ENCODE results near the gene COL6A5. TPM values are rescaled to one million over a fixed set of nuclear protein-coding genes. Genes with fewer than 3 reads are reported as not detected.

COL6A5 gene
- total RNA-seq, 1 donor from 2014 or later: 4.5 TPM

DNA sequence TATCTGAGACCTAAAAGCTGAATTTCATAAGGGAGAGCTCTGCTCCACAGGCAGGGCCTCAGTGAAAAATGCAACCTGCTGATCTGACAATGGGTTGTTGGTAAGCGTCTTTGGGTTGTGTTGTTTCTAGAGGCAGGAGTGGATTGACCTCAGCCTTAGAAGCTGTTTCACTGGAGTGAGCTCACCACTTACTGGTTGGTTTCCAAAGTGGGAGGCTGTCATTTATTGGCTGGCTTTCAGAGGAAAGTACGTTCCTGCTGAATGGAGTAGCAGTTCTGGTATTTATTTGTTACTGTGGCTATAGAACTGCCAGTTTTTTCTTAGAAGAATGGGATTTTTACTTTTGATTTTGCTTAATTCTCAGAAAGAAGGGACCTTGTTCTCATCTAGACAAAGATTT is 29.3 kb upstream of the COL6A5 start:
- no peaks in the 10 kb centered on the region for H3K4me1 ChIP-seq
- H3K27me3 ChIP-seq (ENCODE audit: low read depth): no peaks in the 10 kb centered on the region
- TF ChIP-seq, protein P1, sequence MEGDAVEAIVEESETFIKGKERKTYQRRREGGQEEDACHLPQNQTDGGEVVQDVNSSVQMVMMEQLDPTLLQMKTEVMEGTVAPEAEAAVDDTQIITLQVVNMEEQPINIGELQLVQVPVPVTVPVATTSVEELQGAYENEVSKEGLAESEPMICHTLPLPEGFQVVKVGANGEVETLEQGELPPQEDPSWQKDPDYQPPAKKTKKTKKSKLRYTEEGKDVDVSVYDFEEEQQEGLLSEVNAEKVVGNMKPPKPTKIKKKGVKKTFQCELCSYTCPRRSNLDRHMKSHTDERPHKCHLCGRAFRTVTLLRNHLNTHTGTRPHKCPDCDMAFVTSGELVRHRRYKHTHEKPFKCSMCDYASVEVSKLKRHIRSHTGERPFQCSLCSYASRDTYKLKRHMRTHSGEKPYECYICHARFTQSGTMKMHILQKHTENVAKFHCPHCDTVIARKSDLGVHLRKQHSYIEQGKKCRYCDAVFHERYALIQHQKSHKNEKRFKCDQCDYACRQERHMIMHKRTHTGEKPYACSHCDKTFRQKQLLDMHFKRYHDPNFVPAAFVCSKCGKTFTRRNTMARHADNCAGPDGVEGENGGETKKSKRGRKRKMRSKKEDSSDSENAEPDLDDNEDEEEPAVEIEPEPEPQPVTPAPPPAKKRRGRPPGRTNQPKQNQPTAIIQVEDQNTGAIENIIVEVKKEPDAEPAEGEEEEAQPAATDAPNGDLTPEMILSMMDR (IDR thresholded peaks at IDR 0.05): no peak
- H3K4me3 ChIP-seq: no peak overlapping the region
- DNase-seq: no peak
- H3K36me3 ChIP-seq: no peaks in the 10 kb centered on the region
- H3K27ac ChIP-seq: no peak overlapping the region
- no peaks in the 10 kb centered on the region for H3K9me3 ChIP-seq
- intact Hi-C loops (cut with DNase I): no loop called here
- peak in 1 of 2 donors; percentile 61 for ATAC-seq

DNA sequence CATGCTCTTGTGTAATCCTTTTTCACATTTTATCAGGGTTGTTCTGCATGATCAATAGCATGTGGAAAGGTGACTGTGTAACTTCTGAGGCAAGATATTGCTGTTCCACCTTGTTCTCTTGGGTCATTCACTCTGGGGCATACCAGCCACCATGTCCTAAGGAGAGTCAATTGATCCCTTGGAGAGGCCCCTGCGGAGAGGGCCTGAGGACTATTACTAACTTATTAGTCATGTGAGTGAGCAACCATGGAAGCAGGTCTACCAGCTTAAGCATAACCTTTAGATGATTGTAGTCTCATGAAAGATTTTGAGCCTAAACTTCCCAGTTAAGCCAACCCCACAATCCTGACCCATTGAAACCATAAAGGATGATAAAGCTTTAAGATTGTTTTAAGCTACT is 22.0 kb upstream of the COL6A5 start:
- no peak overlapping the region for H3K4me3 ChIP-seq
- H3K4me1 ChIP-seq: no peaks in the 10 kb centered on the region
- H3K27me3 ChIP-seq (ENCODE audit: low read depth): no peaks in the 10 kb centered on the region
- no peak overlapping the region for H3K27ac ChIP-seq
- no peaks in the 10 kb centered on the region for H3K36me3 ChIP-seq
- no peaks in the 10 kb centered on the region for H3K9me3 ChIP-seq
- DNase-seq (no peak), ATAC-seq (no peak)
- TF ChIP-seq, protein P1 (IDR thresholded peaks at IDR 0.05): no peak
- intact Hi-C loops (cut with DNase I): no loop called here

DNA sequence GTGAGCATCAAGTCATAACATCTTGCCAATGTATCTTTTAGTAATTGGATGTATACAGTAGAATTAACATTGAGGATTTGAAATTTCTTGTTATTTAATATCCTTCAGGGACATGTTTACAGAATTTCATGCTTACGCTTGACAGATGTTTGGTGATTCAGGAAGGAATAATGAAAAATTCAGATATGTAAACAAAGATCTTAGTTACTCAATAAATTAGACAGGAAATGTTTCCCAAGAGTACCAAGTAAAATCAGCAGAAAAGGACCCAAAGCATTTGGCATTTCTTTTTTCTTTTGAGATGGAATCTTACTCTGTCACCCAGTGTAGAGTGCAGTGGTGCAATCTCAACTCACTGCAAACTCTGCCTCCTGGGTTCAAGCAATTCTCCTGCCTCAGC is 4.7 kb upstream of the COL6A5 start:
- Histone ChIP-seq H3K27ac (no peak overlapping the region), H3K9me3 (peaks cover 5% of the 10 kb centered on the region), H3K36me3 (no peaks in the 10 kb centered on the region), H3K27me3 (ENCODE audit: low read depth) (peaks cover 12% of the 10 kb centered on the region), H3K4me3 (no peak overlapping the region), H3K4me1 (peaks cover 4% of the 10 kb centered on the region)
- TF ChIP-seq, protein P1 (IDR thresholded peaks at IDR 0.05): no peak
- intact Hi-C loops (cut with DNase I): no loop called here
- no peak for ATAC-seq
- no peak for DNase-seq

DNA sequence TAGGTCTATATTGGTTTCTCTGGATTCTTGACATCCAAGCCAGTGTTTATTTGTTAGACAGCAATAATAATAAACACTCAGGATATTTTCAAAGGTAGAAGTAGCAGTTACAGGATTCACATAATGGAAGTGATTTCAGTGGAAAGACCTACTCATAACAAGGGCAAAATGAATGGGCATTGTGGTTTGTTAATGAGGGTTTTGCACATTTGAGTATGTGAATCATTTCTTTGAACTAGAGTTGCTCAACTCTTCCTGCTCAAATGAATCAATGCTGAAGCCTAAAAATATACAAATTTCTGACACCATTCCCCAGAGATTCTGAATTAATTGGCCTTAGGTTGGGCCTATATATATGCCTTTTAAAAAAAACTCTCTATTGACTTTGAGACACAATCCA is 4.1 kb upstream of the COL6A5 start:
- ATAC-seq: no peak

DNA sequence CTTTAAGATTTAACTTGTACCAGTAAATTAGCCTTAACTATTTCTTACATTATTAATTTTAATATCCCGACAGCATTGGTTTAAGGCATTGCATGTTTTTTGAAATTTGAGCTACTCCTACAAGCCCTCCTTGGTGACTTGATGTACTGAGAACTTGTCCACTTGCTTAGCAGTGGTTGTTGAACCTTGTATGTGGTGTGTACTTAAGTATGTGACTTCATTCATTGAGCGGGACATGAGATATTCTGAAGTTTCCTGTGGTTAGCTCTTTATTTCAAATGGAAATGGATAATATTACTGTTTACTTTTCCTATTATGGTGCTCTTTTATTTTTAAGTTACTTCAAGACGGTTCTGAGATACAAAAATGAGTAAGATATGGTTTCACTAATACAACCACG is 3.6 kb upstream of the COL6A5 start:
- TF ChIP-seq, protein P1 (IDR thresholded peaks at IDR 0.05): no peak
- intact Hi-C loops (cut with DNase I): no loop called here

More for the DNA sequence above, 4.1 kb upstream of the COL6A5 start:
- peaks cover 5% of the 10 kb centered on the region for H3K9me3 ChIP-seq
- peaks cover 5% of the 10 kb centered on the region for H3K4me1 ChIP-seq
- no peaks in the 10 kb centered on the region for H3K36me3 ChIP-seq
- TF ChIP-seq, protein P1 (IDR thresholded peaks at IDR 0.05): no peak
- peaks cover 16% of the 10 kb centered on the region for H3K27me3 ChIP-seq (ENCODE audit: low read depth)
- intact Hi-C loops (cut with DNase I): no loop called here
- H3K4me3 ChIP-seq: no peak overlapping the region
- no peak overlapping the region for H3K27ac ChIP-seq
- no peak for DNase-seq

More for the DNA sequence above, 3.6 kb upstream of the COL6A5 start:
- DNase-seq: no peak
- Histone ChIP-seq H3K4me3 (no peak overlapping the region), H3K36me3 (no peaks in the 10 kb centered on the region), H3K9me3 (peaks cover 5% of the 10 kb centered on the region), H3K27me3 (ENCODE audit: low read depth) (peaks cover 16% of the 10 kb centered on the region), H3K4me1 (peaks cover 5% of the 10 kb centered on the region), H3K27ac (no peak overlapping the region)
- no peak for ATAC-seq
